ENCODE measurements around the gene ODF4. TPM values are rescaled to one million over a fixed set of nuclear protein-coding genes. Genes with fewer than 3 reads are reported as not detected.

The ODF4 gene
- total and polyA plus RNA-seq, 10 of the 15 experiments (the other 5 are each of a cell fraction or from before 2014, with no cell fraction given), result not detected

- TF ChIP-seq ZBTB4 (CRISPR knock-in tag; IDR thresholded peaks at IDR 0.05) (no peak), ETV6 (conservative IDR thresholded peaks at IDR 0.05 in 1 of 2, IDR thresholded peaks at IDR 0.05 in 1 of 2; ENCODE audit: borderline replicate concordance in 1 of 2, low read depth in 1 of 2) (no peak), PAX8 (IDR thresholded peaks at IDR 0.05) (no peak), SP1 (IDR thresholded peaks at IDR 0.05; ENCODE audit: low read depth, low read length) (no peak), ZNF687 (IDR thresholded peaks at IDR 0.05) (peak; percentile 13; the same call in 1 of the 2 replicates), PKNOX1 (IDR thresholded peaks at IDR 0.05) (no peak), POLR2AphosphoS2 (IDR thresholded peaks at IDR 0.05; ENCODE audit: low read depth, low read length) (no peak; the same call in 1 of the 2 replicates), TBL1XR1 (IDR thresholded peaks at IDR 0.05; ENCODE audit: low read depth, low read length) (no peak), WRNIP1 (IDR thresholded peaks at IDR 0.05; ENCODE audit: borderline replicate concordance, low read depth, low read length) (no peak), SUZ12 (IDR thresholded peaks at IDR 0.05; ENCODE audit: unreplicated experiment) (no peak), PAX5 (IDR thresholded peaks at IDR 0.05; ENCODE audit: borderline replicate concordance, low read depth, low read length) (no peak), PML (IDR thresholded peaks at IDR 0.05; ENCODE audit: low read length) (no peak; the same call in 1 of the 2 replicates), RBBP5 (conservative IDR thresholded peaks at IDR 0.05) (peak; percentile 93), ATF7 (IDR thresholded peaks at IDR 0.05; ENCODE audit: low read depth) (no peak), HCFC1 (IDR thresholded peaks at IDR 0.05; ENCODE audit: low read length) (no peak), ZNF217 (IDR thresholded peaks at IDR 0.05) (no peak), NRF1 (conservative IDR thresholded peaks at IDR 0.05; ENCODE audit: low read depth, low read length) (no peak), HDGF (IDR thresholded peaks at IDR 0.05) (no peak), NFIC (IDR thresholded peaks at IDR 0.05; ENCODE audit: low read depth, low read length) (0 out of 2 replicates have a peak, but pooled peaks have one; percentile 27), RAD21 (IDR thresholded peaks at IDR 0.05; ENCODE audit: insufficient read depth, low read depth, low read length) (no peak), MXI1 (IDR thresholded peaks at IDR 0.05; ENCODE audit: low read depth, low read length) (no peak), POU2F2 (IDR thresholded peaks at IDR 0.05; ENCODE audit: borderline replicate concordance, low read depth, low read length) (no peak)
These were observed 43.2 kb downstream of the ODF4 start (continued) for GRCh38 chr17:8382880-8383142.
